Mucosa of descending colon (tissue), 3 donors: Measurements from ENCODE around the gene ARMC8. TPM values are rescaled to one million over a fixed set of nuclear protein-coding genes. Genes with fewer than 3 reads are reported as not detected.

ENCODE experiments used
- ATAC-seq: fragments of 200-7000 bp; cut with Tn5 transposase; one replicate; pipeline ENCODE4 v1.9.1; 2020; ENCODE audit warnings: mild to moderate bottlenecking, moderate library complexity
- DNase-seq, 3 donors: peaks; one replicate each; pipeline ENCODE4 v3.0.0-alpha.2; 2020
- H3K36me3 ChIP-seq: fragments of 200-600 bp; one replicate; pipeline ENCODE4 v1.8.0; 2021; ENCODE audit warnings: low read depth, mild to moderate bottlenecking
- H3K4me1 ChIP-seq: fragments of 200-600 bp; one replicate; pipeline ENCODE4 v1.8.0; 2021; ENCODE audit warnings: low read depth, mild to moderate bottlenecking
- H3K4me3 ChIP-seq: fragments of 200-600 bp; one replicate; pipeline ENCODE4 v1.8.0; 2021; ENCODE audit warnings: mild to moderate bottlenecking
- H3K9me3 ChIP-seq: fragments of 200-600 bp; one replicate; pipeline ENCODE4 v1.8.0; 2021; ENCODE audit warnings: mild to moderate bottlenecking
- intact Hi-C, 2 donors: fragments of 100-400 bp; cut with DNase I in 1 of 2; cut with micrococcal nuclease in 1 of 2; formaldehyde crosslinking; loops; one replicate each; pipeline versions ENCODE4 v1.11.0 to v1.11.1; 2022; cut with DNase I, micrococcal nuclease
- total RNA-seq, 3 donors: library from RNA; stranded (reverse); fragmentation: NEBNext Ultra II Directional in 2 of 3; extraction: Animal tissue kit (Norgen Biotek cat#: 25700) in 2 of 3; gene quantifications; one replicate each; pipeline versions ENCODE4 v1.2.1 to v1.2.4, GENCODE V29; 2021 to 2023
- TF ChIP-seq, protein P1 (sequence below): fragments of 200-600 bp; IDR thresholded peaks from one replicate; pipeline ENCODE4 v1.8.0; 2022; ENCODE audit warnings: antibody characterized with exemption, mild to moderate bottlenecking
- donor health status: DM: no; HTN: no; CAD: no; lungs with moderate emphysema.
- donor health status: DM: no; HTN: no; CAD: no.
- donor health status: DM: no; HTN: yes; CAD: no.

The ARMC8 gene
- total RNA-seq, 3 donors from 2014 or later, result 33.5 to 50.7 (median 48.0) TPM

- DNase-seq, result no peak
- intact Hi-C loops, result no loop called here
- no peak for ATAC-seq
- H3K36me3 ChIP-seq, result no peaks in the 10 kb centered on the region
- no peaks in the 10 kb centered on the region for H3K4me1 ChIP-seq
- TF ChIP-seq, protein P1, sequence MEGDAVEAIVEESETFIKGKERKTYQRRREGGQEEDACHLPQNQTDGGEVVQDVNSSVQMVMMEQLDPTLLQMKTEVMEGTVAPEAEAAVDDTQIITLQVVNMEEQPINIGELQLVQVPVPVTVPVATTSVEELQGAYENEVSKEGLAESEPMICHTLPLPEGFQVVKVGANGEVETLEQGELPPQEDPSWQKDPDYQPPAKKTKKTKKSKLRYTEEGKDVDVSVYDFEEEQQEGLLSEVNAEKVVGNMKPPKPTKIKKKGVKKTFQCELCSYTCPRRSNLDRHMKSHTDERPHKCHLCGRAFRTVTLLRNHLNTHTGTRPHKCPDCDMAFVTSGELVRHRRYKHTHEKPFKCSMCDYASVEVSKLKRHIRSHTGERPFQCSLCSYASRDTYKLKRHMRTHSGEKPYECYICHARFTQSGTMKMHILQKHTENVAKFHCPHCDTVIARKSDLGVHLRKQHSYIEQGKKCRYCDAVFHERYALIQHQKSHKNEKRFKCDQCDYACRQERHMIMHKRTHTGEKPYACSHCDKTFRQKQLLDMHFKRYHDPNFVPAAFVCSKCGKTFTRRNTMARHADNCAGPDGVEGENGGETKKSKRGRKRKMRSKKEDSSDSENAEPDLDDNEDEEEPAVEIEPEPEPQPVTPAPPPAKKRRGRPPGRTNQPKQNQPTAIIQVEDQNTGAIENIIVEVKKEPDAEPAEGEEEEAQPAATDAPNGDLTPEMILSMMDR, result no peak
- no peak overlapping the region for H3K4me3 ChIP-seq
- H3K9me3 ChIP-seq, result no peaks in the 10 kb centered on the region
Observed at GRCh38 chr3:138210528-138210927, 23.4 kb downstream of the ARMC8 start.

DNA sequence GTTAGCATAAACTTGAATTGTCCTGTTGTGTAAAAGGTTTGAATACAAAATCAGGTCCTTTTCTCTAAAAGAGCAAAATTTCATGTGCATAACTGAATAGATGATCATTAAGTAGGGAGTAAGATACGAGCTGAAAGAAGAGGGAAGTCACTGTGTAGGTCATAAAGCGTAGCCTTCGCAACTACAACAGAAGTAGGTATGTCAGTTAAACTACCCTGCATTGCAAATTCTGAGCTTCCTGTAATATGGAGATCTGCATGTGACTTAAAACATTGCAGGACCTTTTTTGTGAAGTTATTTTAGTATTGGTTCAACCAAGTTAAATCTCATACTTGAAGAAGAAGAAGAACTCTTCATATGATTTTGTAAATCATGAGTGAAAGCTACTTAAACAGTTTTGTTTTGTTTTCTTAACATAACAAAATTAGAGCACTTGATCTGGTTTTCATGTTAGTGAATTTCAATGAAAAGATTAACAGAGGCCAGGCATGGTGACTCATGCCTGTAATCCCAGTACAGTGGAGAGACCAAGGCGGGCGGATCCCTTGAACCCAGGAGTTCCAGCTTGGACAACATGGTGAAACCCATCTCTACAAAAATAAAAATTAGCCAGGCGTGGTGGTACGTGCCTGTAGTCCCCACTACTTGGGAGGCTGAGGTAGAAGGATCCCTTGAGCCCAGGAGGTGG lies 26.4 kb downstream of the ARMC8 start:
- intact Hi-C loops, result no loop called here
- Histone ChIP-seq H3K36me3 (no peaks in the 10 kb centered on the region), H3K9me3 (no peaks in the 10 kb centered on the region), H3K4me1 (no peaks in the 10 kb centered on the region), H3K4me3 (no peak overlapping the region)
- ATAC-seq, result no peak
- TF ChIP-seq, protein P1, result no peak
- DNase-seq, result no peak

GRCh38 chr3:138219255-138219654 lies 32.2 kb downstream of the ARMC8 start:
- Histone ChIP-seq H3K36me3 (no peaks in the 10 kb centered on the region), H3K9me3 (no peaks in the 10 kb centered on the region), H3K4me3 (no peak overlapping the region), H3K4me1 (no peaks in the 10 kb centered on the region)
- TF ChIP-seq, protein P1, result no peak
- DNase-seq (no peak), ATAC-seq (no peak)
- intact Hi-C loops, result no loop called here

DNA sequence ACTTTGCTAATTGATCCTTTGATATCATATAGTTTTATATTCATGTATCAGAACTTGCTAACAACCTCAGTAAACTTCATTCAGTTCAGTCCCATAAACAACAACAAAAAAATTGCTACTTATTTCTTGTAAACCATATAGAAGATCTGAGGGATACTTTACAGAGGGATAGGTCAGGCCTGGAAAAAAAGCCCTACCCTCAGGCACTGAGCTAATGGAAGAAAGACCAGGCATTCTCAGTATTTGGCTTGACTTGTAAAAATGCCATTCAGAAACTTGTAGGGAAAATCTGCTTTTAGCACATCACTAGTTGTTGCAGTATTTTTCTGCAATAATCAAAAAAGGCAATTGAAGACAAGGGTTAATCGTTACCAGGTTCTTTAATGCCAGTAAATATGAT lies 33.1 kb downstream of the ARMC8 start:
- H3K4me3 ChIP-seq, result no peak overlapping the region
- TF ChIP-seq, protein P1, result no peak
- intact Hi-C loops, result no loop called here

GRCh38 chr3:138220788-138221187 lies 33.7 kb downstream of the ARMC8 start:
- H3K9me3 ChIP-seq, result no peaks in the 10 kb centered on the region
- H3K4me3 ChIP-seq, result no peak overlapping the region
- intact Hi-C loops, result no loop called here
- H3K4me1 ChIP-seq, result no peaks in the 10 kb centered on the region
- TF ChIP-seq, protein P1, result no peak
- no peaks in the 10 kb centered on the region for H3K36me3 ChIP-seq
- ATAC-seq, result no peak
- DNase-seq, result no peak

More for the DNA sequence above, 33.1 kb downstream of the ARMC8 start:
- no peak for ATAC-seq
- Histone ChIP-seq H3K9me3 (no peaks in the 10 kb centered on the region), H3K36me3 (no peaks in the 10 kb centered on the region), H3K4me1 (no peaks in the 10 kb centered on the region)
- no peak for DNase-seq
